SKM-1 (cell line): ENCODE results near the gene COX6A2.

ENCODE experiments used
- DNase-seq: peaks from one replicate; lab custom pipeline; 2025; ENCODE audit not compliant: unreplicated experiment; lab: John Stamatoyannopoulos, UW

COX6A2 gene

GRCh38 chr16:31411024-31411844 is 16.9 kb downstream of the COX6A2 start:
- DNase-seq: no peak

- no peak for DNase-seq
Measured at GRCh38 chr16:31410082-31410481, 18.1 kb downstream of the COX6A2 start.

- no peak for DNase-seq
Measured at GRCh38 chr16:31409433-31409832, 18.7 kb downstream of the COX6A2 start.

- DNase-seq: no peak
Measured at GRCh38 chr16:31407406-31407805, 20.8 kb downstream of the COX6A2 start.

- no peak for DNase-seq
Measured at GRCh38 chr16:31404353-31405064, 23.7 kb downstream of the COX6A2 start.

- DNase-seq: no peak
Measured at GRCh38 chr16:31403590-31404352, 24.4 kb downstream of the COX6A2 start.

GRCh38 chr16:31402687-31403086 is 25.5 kb downstream of the COX6A2 start:
- DNase-seq: no peak

- no peak for DNase-seq
Measured at GRCh38 chr16:31401436-31401835, 26.7 kb downstream of the COX6A2 start.

- DNase-seq: peak; percentile 84
Measured at GRCh38 chr16:31400191-31400590, 28.0 kb downstream of the COX6A2 start.

- DNase-seq: no peak
Measured at GRCh38 chr16:31397701-31398100, 30.5 kb downstream of the COX6A2 start.

- DNase-seq: no peak
Measured at GRCh38 chr16:31397096-31397660, 31.0 kb downstream of the COX6A2 start.

- no peak for DNase-seq
Measured at GRCh38 chr16:31395647-31396046, 32.5 kb downstream of the COX6A2 start.

- no peak for DNase-seq
Measured at GRCh38 chr16:31393056-31393455, 35.1 kb downstream of the COX6A2 start, which contains the start of gene ITGAD. Gene ITGAD (plus strand): TSS chr16:31393335. CDS start chr16:31393361, 26 bp downstream.

- no peak for DNase-seq
Measured at GRCh38 chr16:31390504-31391041, 37.6 kb downstream of the COX6A2 start.

GRCh38 chr16:31388535-31388934 is 39.6 kb downstream of the COX6A2 start:
- no peak for DNase-seq

GRCh38 chr16:31386157-31386984 is 41.8 kb downstream of the COX6A2 start:
- no peak for DNase-seq

- DNase-seq: no peak
Measured at GRCh38 chr16:31385680-31386079, 42.5 kb downstream of the COX6A2 start.

- peak; percentile 70 for DNase-seq
Measured at GRCh38 chr16:31382485-31383161, 45.5 kb downstream of the COX6A2 start.

GRCh38 chr16:31380201-31380600 is 48.0 kb downstream of the COX6A2 start:
- no peak for DNase-seq
